Osteoblast (primary cell): Measurements from ENCODE around the gene GOLGA6L25. TPM values are rescaled to one million over a fixed set of nuclear protein-coding genes. Genes with fewer than 3 reads are reported as not detected.
"Not testable (repeated sequence)": the region's sequence is repeated elsewhere in the genome, so short reads cannot be mapped to it uniquely, and the experiment has no call there.

Experiments used
- DNase-seq: peaks from one replicate; pipeline ENCODE4 v3.0.0; 2011; ENCODE audit warnings: low spot score, mixed read lengths; ENCODE audit not compliant: insufficient read length; ENCODE audit errors: missing footprints
- H2AFZ ChIP-seq: 2 replicates; pipeline ENCODE4 v1.6.0; 2011; ENCODE audit warnings: mild to moderate bottlenecking, low read length
- H3K27ac ChIP-seq: 2 replicates; pipeline ENCODE4 v1.5.1; 2011; ENCODE audit warnings: mild to moderate bottlenecking, low read depth, low read length, moderate library complexity
- H3K27me3 ChIP-seq: 2 replicates; pipeline ENCODE4 v1.6.0; 2012; ENCODE audit warnings: mild to moderate bottlenecking, control low read depth, inconsistent platforms, low read length, moderate library complexity; ENCODE audit not compliant: insufficient read depth
- H3K36me3 ChIP-seq: 2 replicates; pipeline ENCODE4 v1.5.1; 2011; ENCODE audit warnings: mild to moderate bottlenecking, low read length, control low read depth, moderate library complexity; ENCODE audit not compliant: insufficient read depth
- H3K4me1 ChIP-seq: 2 replicates; pipeline ENCODE4 v1.5.1; 2011; ENCODE audit warnings: mild to moderate bottlenecking, low read length, control low read depth, moderate library complexity; ENCODE audit not compliant: insufficient read depth
- H3K4me2 ChIP-seq: 2 replicates; pipeline ENCODE4 v1.6.0; 2011; ENCODE audit warnings: mild to moderate bottlenecking, low read length; ENCODE audit not compliant: insufficient read depth
- H3K4me3 ChIP-seq: fragments of 200-600 bp; sonication (generic); 3 replicates; pipeline ENCODE4 v1.5.1; 2012; ENCODE audit warnings: mild to moderate bottlenecking, low read length, inconsistent platforms; ENCODE audit not compliant: insufficient read depth
- H3K79me2 ChIP-seq: 2 replicates; pipeline ENCODE4 v1.6.0; 2012; ENCODE audit warnings: mild to moderate bottlenecking, low read length, control low read depth, inconsistent platforms; ENCODE audit not compliant: insufficient read depth
- H3K9me3 ChIP-seq: 2 replicates; pipeline ENCODE4 v1.5.1; 2011; ENCODE audit warnings: low read depth, low read length, control low read depth
- H4K20me1 ChIP-seq: 2 replicates; pipeline ENCODE4 v1.6.0; 2012; ENCODE audit warnings: mild to moderate bottlenecking, low read length, control low read depth; ENCODE audit not compliant: insufficient read depth
- total RNA-seq: library from RNA; depleted of rRNA; stranded (reverse); fragments of >200 nt; gene quantifications from 2 replicates; pipeline ENCODE4 v1.2.3, GENCODE V29; 2012

The GOLGA6L25 gene, protein sequence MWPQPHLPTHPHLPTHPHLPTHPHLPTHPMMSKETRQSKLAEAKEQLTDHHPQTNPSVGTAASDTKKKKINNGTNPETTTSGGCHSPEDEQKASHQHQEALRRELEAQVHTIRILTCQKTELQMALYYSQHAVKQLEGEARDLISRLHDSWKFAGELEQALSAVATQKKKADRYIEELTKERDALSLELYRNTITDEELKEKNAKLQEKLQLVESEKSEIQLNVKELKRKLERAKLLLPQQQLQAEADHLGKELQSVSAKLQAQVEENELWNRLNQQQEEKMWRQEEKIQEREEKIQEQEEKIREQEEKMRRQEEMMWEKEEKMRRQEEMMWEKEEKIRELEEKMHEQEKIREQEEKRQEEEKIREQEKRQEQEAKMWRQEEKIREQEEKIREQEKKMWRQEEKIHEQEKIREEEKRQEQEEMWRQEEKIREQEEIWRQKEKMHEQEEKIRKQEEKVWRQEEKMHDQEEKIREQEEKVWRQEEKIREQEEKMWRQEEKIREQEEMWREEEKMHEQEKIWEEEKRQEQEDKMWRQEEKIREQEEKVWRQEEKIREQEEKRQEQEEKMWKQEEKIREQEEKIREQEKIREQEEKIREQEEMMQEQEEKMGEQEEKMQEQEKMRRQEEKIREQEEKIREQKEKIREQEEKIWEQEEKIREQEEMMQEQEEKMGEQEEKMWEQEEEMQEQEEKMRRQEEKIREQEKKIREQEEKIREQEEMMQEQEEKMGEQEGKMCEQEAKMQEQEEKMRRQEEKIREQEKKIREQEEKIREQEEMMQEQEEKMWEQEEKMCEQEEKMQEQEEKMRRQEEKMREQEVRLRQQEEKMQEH
- not detected in 2 replicates for total RNA-seq

DNA sequence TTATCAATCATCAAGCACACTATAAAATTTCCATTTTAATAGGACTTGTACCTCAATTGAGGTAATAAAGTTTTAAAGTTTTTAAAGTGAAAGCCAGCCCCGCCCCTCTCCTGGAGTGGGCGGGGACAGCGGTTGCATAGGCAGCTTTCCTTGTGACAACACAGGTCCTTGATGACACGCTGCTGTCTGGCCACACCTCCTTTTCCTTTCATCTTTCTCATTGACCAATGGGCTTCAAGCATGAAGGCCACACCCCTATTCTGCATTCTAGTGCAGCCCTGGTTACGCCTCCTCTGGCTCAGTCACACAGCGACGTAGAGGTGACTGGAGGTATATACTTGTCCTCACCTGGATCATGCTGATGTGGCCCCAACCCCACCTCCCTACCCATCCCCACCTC is at the start of gene GOLGA6L25:
GOLGA6L25 (plus strand) TSS at position 301 of the 400 bp plus-strand sequence; CDS start at position 362, 61 bp downstream.
- not testable (repeated sequence) for H3K4me3 ChIP-seq, H3K4me2 ChIP-seq

DNA sequence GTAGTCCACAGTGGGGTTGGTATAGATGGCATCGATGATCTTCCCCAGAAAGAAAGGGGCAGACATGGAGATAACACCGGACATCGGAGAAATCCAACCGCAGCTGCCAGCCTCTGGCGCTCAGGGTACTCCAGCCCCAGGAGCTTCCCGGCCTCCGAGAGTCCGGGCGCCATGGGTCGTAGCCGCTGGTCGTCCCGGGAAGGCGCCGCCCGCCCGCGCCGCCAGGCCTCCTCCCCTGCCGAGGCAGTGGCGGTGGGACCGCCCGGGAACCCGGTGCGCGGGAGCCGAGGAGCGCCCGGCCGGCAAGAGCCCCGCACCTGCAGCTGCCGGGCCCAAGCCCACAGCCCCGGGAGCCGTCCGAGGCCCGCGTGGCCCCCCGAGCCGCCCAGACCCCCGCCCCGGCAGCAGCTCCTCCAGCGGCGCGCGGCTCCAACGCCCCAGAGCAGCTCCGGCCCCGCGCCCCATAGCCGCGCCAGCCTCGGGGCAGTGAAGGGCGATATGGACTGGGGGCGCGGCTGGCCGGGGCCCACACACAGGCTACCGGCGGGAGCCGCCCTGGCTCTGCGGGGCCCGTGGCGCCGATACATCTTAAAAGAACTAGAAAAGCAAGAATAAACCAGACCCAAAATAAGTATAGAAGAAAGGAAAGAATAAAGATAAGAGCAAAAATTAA is 45.0 kb upstream of the GOLGA6L25 start:
- not testable (repeated sequence) for H3K36me3 ChIP-seq, H3K27me3 ChIP-seq, DNase-seq, H3K9me3 ChIP-seq, H3K4me3 ChIP-seq, H4K20me1 ChIP-seq, H3K27ac ChIP-seq, H2AFZ ChIP-seq, H3K4me2 ChIP-seq, H3K4me1 ChIP-seq, H3K79me2 ChIP-seq

More for the DNA sequence above, at the start of gene GOLGA6L25:
- DNase-seq, H3K9me3 ChIP-seq, H4K20me1 ChIP-seq, H3K36me3 ChIP-seq, H3K27me3 ChIP-seq, H3K27ac ChIP-seq, H3K4me1 ChIP-seq, H3K79me2 ChIP-seq, H2AFZ ChIP-seq: not testable (repeated sequence)

DNA sequence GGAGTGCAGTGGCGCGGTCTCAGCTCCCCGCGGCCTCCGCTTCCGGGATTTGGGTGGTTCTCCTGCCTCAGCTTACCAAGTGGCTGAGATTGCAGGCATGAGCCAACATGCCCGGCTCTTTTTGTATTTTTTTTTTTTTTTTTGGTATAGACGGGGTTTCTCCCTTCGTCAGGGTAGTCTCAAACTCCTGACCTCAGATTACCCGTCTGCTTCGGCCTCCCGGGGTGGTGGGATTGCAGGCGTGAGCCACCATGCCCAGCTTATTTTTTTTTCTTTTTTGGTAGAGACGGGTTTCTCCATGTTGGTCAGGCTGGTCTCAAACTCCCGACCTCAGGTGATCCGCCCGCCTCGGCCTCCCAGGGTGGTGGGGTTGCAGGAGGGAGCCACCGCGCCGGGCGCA is 39.2 kb upstream of the GOLGA6L25 start:
- not testable (repeated sequence) for H2AFZ ChIP-seq, H3K36me3 ChIP-seq, H3K4me3 ChIP-seq, H3K27me3 ChIP-seq, H4K20me1 ChIP-seq, H3K4me2 ChIP-seq, H3K27ac ChIP-seq, H3K4me1 ChIP-seq, DNase-seq, H3K9me3 ChIP-seq, H3K79me2 ChIP-seq

DNA sequence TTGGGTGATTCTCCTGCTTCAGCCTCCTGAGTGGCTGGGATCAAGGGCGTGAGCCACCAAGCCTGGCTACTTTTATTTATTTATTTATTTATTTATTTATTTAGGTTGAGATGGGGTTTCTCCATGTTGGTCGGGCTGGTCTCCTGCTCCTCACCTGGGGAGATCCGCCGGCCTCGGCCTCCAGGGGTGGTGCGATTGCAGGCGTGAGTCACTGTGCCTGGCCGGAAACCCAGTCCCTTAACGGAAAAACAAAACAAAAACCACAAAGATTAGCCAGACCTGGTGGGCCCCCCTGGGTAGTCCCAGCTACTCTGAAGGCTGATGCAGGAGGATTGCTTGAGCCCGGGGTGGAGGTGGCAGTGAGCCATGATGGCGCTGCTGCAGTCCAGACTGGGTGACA is 38.2 kb upstream of the GOLGA6L25 start:
- not testable (repeated sequence) for H3K27me3 ChIP-seq, H3K9me3 ChIP-seq, DNase-seq, H3K36me3 ChIP-seq, H4K20me1 ChIP-seq, H3K27ac ChIP-seq, H3K4me1 ChIP-seq, H3K4me2 ChIP-seq, H3K79me2 ChIP-seq, H2AFZ ChIP-seq, H3K4me3 ChIP-seq

DNA sequence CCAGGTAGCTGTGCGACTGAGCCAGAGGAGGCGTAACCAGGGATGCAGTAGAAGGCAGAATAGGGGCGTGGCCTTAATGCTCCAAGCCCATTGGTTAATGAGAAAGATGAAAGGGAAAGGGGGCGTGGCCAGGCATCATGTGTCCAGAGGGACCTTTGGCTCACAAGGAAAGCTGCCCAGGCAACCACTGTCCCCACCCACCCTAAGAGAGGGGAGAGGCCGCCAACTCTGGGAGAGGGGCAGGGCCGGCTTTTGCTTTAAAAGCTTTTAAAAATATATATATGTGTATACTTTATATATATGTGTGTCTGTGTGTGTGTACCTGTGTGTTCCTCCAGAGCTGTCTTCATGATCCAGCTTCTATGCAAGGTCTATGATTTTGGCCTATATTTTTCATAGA is 20.4 kb upstream of the GOLGA6L25 start, which contains the start of gene GOLGA8G:
GOLGA8G (minus strand) TSS at position 18 of the 400 bp plus-strand sequence. CDS start 62 bp downstream, outside the sequence.
- not testable (repeated sequence) for H3K79me2 ChIP-seq, H3K4me1 ChIP-seq, H2AFZ ChIP-seq, H3K36me3 ChIP-seq, H3K4me3 ChIP-seq, H3K9me3 ChIP-seq, H3K4me2 ChIP-seq, H3K27me3 ChIP-seq, H3K27ac ChIP-seq, H4K20me1 ChIP-seq, DNase-seq

DNA sequence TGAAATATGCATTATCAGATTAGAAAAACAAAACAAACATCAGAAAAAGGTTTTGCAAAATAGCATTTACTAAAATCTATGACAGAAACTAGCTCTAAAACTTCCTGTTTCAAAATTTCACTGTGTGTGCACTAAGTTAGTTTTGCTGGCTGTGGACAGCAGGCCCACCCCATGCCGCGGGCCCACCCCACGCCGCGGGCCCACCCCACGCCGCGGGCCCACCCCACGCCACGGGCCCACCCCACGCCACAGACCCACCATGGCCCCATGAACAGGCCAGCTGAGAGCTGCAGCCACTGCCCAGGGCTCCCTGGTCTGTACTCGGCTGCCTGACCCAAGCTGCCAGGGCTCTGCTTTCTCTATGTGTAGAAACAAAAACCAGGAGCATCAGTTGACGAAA is 20.0 kb downstream of the GOLGA6L25 start:
- H3K27me3 ChIP-seq, H3K4me1 ChIP-seq, H3K79me2 ChIP-seq, H3K9me3 ChIP-seq, H4K20me1 ChIP-seq, DNase-seq, H3K4me3 ChIP-seq, H3K36me3 ChIP-seq, H2AFZ ChIP-seq, H3K27ac ChIP-seq, H3K4me2 ChIP-seq: not testable (repeated sequence)

DNA sequence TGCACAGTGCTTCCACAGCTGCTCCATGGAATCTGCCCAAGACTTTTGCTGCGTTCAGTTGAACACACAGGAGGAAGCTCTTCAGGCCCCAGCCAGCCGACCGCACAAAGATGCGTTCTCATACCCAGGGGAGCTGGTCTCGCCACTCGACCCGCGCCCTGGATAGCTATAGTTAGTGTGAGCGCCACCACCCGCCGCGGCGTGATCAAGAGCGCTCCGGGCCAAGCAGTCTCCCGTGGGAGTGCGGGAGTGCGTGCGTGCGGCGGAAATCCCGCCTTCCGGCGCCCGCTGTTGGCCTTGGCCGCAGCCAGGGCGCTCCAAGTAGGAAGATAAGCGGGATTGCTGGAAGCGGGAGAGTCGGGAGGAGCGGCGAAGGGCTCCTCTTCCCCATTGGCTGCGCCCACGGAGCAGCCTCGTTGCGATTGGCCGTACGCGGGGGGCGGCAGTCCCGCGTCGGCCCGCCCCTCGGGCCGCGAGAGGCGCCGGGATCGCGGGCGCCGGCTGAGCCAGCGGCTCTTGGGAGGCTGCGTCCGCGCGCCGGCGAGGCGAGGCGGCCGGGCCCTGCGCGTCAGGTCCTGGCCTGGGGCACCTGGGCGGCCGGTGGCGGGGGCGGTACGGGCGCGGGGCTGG is 35.7 kb downstream of the GOLGA6L25 start:
- not testable (repeated sequence) for H3K27me3 ChIP-seq, H3K9me3 ChIP-seq, H3K4me3 ChIP-seq, H4K20me1 ChIP-seq, H3K4me1 ChIP-seq, H3K27ac ChIP-seq, H3K79me2 ChIP-seq, H3K36me3 ChIP-seq, DNase-seq, H2AFZ ChIP-seq, H3K4me2 ChIP-seq

DNA sequence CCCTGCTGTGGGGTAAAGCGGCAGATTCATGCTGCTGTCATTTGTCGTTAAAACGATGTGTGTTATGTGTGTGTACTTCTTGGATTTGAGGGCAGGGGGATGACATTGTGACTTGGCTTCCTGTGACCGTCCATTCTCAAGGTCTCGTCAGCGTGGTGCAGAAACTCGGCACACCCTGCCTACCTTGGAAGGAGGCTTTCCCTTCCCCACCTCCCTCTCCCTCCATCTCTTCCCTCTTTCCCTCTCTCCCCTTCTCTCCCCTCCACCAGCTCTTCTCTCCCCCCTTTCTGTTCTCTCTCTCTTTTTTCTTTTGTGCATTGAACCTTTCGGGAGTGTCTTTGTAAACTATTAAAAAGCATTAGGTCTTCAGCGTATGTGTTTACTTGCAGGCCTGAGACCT is 36.4 kb downstream of the GOLGA6L25 start:
- not testable (repeated sequence) for H3K79me2 ChIP-seq, H3K4me1 ChIP-seq, H4K20me1 ChIP-seq, H2AFZ ChIP-seq, H3K27ac ChIP-seq, DNase-seq, H3K36me3 ChIP-seq, H3K9me3 ChIP-seq, H3K27me3 ChIP-seq
- H3K4me2 ChIP-seq: peak overlapping the region; percentile 39
- H3K4me3 ChIP-seq: peak overlapping the region; percentile 56
